ENCODE data around the gene SGCA.

SGCA gene

DNA sequence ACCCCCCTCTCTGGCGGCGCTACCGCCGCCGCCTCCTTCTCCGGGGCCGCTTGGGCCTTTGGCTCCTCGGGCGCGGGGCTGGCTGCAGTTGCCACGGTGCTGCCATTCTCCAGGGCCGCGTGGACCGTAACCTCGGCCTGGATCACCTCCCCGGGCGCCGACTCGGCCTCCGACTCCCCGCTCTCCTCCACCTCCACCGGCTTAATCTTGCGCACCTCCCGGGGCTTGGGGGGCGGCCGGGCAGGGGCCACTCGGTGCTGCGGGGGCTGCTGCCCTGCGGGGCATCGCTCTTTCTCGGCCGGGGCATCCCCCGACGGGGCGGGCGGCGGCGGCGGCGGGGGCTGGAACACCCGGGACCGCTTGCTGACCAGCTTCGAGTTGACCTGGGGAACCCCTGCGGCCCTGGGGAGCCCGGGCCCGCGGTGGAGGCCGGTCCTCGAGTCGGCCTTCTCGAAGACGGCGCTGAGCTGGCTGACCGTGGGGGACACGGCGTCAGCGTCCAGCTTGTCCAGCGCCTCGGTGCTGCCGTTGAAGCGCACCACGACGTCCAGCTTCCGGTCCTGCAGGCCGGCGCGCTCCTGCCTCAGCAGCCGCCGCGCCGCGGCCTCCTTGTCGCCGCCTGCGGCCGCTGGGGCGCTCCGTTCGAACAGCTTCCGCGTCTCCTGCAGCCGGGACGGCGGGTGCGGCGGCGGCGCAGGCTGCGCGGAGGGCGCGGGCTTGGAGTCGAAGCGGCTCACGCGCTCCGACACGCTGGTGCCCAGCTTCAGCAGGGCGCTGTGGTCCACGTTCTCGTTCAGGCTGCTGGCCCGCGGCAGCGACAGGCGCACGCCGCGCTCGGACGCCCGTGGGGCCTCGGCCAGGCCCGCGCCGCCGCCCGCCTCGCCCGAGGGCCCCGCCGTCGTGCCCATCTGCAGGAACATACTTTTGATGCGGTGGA is 16.1 kb upstream of the SGCA start:
- FAIRE-seq: no peak

DNA sequence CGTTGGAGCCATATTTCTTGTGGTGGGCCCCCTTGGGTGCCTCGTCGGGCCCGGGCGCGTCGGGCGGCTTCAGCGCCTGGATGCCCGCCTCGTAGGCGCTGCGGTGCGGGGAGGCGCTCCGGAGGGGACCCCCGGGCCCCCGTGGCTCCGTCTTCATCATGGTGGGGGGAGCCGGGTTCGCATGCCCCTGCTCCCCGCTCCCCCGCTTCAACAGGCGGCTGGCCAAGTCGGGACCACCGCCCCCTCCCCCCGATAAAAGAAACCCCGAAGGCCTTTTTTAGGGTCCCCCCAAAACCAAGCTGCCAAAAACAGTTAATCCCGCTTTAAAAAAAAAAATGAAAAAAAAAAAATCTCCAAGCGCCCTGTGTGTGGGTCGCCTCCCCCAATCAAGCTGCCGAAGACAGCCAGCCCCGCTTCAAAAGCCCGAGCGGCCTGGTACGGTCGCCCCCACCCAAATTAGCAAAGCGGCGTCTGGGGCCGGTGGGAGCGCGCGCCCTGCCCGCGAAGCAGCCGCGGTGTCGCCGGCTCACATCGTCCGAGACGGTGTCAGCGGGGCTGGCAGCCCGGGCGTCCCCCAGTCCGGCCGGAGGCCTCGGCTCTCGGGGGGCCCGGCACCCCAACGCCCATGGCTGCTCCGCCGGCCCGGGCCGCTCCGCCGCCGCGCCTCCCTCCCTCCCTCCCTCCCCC is 15.3 kb upstream of the SGCA start, which contains the start of gene PPP1R9B:
Gene PPP1R9B, minus strand, starts transcription at position 324 of the 687 bp plus-strand sequence. Its CDS starts 164 bp downstream, at position 160.
- FAIRE-seq: no peak

DNA sequence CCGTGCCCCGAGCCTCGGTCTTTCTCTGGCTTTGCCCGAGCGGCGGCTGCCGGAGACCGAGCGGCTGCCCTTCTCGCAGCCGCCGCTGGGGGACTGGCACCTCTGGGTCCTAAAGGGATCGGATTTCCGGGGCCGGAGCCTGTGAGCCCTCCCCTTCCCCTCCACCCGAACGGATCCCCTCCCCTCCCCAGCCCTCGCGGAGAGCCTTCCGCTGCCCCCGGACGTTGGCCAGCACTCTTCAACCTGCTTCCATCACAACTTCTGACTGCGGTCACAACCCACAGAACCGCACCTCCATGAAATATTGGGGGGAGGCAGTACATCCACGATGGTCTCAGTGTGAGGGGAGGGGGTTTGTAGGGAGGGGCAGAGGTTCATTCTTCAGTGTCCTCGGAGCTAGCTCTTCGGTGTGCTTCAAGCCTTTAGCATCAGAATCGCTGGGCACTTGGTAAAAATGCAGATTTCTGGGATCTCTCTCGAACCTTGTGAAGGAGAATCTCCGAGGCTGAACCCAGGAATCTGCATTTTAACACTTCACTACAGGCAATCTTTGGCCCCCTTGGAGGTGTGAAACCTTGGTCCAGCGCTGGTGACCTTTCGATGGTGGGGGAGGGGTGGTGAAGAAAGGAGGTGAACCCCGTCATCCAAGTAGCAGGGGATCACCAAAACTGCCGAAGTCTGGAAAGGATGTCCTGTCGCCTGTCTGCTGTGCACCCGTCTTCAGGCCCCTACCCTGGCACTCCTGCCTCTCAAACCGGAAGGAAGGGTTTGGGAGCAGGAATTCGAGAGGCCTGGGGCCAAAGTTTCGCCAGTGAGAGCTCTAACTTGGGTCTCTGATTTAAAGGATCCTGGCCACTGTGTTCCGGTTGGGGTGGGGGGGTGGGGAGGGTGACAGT is 14.5 kb upstream of the SGCA start:
- no peak for FAIRE-seq

DNA sequence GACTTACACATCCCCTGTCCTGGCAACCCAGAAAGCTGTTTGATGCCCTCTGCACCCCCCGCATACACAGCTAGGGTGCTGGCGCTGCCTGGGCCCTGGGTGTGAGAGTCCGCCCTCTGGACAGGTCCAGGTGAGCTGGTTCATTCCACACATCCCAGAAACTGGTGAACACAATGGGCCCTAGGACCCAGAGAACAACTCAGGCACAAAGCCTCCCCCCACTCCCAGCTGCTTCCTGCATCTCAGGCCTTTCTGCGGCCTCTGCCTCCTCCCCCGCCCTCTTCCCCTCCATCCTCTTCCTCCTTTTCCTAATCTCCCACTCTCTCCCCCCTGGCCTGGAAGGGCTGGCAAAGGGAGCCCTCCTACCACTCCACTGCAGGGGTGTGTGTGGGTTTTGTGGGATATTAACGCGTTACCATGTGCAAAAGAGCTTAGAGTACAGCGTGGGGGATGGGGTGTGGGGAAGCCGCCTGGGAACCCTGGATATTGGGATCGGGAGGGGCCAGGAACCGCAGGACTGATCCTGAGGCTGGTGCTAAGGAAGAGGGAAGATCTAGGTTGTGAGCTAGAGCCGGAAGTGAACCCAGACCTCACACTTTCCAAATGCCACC is 13.8 kb upstream of the SGCA start:
- no peak for FAIRE-seq

DNA sequence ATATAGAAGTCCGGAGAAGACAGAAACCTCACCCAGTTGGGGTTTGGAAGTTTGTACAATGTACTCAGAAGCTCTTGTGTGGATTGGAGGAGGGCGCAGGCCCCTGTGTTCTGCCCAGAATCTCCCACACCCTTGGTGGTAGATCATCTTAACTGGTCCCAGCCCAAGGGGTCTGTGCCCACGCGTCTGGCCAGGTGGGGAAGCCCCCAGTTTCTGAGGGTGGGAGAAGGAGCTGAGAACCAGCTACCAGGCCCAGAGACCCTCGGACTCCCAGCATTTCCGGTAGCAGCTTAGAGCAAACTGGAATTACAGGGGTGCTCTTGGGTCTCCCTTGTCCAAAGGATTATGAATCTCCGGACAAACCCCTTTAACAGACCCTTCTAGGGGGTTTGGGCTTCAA is 13.1 kb upstream of the SGCA start:
- FAIRE-seq: no peak

DNA sequence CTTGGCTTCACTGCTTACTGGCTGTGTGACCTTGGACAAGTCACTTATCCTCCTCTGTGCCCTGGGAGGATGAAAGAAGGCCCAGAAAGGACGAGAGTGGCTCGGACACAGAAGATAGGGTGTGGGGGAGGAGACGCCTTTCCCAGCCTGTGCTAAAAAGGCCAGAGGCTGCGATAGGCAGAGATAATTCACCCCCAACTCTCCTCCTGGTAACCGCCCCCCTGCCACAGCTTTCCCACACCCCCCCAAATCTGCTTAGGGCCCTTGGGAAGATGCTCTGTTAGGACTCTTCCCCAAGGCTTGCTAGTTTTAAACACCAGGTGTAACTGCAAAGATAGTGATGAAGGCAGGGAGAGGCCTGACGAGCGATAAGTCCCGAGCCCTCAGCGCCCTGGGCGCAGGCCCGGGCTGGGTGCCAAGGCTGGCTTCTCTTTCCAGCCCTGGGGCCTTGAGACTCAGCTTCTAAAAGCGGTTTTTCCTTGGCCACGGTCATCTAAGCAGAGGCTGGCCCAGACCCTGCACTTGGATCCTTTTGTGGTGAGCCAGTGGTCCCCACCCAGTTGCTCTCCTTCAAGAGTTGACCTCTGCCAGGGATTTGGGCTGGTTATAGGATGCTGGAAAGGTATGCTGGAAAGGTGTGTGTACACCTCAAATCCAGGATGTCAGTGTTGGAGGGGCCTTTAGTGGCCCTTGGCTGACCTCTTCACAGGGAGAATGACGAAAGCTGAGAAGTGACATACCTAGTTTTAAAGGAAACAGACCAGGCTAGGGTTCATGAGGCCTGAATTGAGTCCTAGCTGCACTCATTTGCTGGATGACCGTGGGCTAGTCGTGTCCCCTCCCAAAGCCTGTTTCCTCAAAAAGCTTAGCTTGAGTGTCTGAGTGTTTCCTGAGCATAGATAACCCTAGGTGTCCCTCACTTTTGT is 11.9 kb upstream of the SGCA start:
- FAIRE-seq: no peak

DNA sequence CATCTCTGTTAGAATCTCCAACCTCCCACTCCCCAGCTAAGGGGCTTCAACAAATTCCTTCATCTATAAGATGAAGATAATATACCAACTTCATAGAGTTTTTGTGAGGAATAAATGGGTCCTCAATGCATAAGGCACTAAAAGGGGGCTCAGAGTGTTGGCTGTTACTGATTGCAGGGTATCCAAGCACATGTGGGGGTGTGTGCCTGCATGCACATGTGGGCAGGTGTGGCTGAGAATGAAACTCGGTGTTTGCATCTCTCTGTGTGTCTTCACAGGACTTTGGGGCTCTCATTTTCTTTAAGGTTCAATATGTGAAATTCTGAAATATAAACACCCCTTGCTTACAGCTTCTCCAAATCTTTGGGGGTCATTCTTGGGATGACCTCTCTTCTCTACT is 11.2 kb upstream of the SGCA start:
- FAIRE-seq: no peak

DNA sequence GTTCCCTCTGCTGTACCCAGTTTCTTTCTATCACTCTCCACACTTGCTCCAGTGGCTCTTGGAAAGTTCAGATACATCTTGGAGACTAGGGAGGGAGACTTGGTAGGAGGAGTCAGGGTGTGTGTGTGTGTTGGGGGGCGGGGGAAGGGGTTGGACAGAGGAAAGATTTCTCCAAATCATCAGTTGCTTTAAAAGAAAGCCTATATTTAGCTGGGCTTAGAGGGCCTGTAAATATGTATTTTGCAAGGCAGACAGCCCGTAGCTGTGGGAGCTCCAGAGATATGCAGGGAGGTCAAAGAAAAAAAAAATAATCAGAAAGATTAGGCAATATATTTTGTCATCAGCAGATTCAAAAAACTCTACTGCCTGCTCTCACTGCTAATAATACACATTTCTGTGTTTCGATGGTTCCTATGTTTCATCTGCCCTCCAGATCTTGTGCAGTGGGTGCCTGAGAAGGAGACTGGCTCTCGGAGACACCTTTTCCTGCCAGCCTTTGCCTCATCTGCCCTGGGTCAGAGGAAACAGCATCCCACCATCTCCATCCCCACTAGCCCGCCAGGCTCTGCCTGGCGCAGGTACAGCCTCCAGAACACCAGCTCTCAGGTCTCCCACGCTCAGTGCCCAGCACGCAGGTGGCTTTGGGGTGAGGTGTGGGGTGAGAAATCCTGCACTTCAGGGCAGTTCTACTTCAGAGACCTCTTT is 10.5 kb upstream of the SGCA start:
- FAIRE-seq: no peak

DNA sequence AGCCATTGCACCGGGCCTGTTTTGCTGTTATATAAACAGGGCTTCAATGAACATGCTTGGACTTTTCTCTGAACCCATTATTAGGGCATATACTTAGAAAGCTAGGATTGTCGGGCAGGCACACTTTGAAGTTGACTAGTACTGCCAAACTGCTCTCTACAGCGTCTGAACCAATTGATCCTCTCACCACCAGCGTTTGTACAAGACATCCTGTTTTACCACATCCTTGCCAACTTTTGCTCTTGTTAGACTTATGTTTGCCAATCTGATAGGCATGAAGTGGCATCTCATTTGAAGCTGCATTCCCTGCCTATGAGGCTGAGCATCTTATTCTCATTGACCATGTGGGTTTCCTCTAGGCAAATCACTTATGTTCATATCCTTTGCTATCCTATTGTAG is 7.9 kb upstream of the SGCA start:
- FAIRE-seq: no peak

DNA sequence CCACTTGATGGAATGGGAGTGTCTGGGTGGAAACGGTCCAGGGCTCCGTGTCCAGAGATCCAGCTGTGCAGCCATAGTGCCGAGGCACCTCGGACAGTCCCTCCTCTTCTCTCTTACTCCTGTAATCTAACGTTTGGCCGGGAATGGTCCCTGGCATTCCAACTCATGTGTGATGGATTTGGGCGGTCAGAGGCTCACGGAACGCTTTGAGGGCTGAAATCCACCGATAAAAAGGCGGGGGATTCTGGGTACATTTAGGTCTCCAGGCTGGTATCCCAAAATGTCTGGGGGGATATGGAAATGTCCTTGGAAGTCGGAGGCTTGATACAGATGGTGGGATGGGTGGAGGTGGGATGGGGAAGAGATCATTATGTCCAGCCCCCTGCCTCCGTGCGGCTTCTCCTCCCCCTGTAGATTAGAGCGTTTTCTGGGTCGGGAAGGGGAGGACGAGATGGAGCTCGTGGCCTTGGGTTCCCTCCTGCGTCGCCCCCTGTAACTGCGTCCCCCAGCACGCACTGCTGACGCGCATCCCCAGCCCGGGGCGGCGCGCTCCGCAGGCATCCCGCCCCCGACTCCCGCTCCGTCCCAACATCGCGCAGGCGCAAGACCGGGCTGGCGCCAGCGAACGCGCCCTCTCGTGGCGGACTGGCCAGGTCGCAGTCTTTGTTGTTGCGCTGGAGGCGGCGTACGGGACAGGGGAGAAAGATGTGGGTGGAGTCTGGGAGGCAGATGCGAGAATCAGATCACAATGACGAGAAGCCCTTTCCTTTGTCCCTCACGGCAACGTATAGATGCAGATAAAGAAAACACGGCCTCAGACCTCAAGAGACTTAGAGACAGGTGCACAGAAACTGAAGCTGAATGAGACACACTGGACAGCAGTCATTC is 4.5 kb upstream of the SGCA start:
- FAIRE-seq: no peak

DNA sequence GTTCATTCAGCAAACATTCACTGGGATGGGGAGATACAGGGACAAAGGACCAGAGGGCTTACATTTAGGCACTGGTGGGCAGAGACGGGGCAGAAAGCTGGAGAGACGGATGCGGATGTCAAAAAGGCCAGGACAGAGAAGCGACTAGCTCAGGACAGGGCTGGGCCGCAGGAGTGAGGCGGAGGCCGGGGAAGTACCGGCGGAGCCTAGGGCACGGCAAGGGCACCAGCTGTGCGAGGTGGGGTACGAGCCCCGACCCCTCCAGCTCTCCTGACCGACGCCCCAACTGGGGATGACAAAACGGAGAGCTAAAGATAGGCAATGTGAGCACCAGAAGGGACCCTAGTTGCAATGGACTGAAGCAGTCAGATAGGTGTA is 3.9 kb upstream of the SGCA start:
- FAIRE-seq: no peak

DNA sequence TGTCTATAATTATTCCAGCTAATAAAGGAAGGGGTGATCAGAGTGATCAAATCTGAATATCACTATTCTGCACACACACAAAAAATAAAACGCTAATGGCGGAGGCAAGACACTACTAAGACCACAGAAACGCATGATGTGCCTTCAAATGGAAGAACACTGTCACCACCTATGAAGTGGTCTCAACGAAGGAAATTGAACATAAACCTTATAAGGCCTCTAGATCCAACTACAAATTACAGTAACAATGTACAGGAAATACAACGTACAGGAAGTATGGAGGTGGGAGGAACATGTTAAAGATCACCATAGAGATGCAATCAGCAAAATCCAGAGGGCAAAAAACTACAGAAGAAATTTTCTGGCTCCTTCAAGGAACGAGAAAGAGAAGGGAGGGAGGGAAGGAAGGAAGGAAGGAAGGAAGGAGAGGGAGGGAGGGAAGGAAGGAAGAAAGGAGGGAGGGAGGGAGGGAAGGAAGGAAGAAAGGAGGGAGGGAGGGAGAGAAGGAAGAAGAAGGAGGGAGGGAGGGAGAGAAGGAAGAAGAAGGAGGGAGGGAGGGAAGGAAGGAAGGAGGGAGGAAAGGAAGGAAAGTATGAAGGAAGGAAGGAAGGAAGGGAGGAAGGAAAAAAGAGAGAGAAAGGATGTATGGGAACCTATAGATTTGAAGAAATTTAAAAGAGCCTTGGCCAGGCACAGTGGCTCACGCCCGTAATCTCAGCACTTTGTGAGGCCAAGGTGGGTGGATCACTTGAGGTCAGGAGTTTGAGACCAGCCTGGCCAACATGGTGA is 3.1 kb upstream of the SGCA start:
- FAIRE-seq: no peak

DNA sequence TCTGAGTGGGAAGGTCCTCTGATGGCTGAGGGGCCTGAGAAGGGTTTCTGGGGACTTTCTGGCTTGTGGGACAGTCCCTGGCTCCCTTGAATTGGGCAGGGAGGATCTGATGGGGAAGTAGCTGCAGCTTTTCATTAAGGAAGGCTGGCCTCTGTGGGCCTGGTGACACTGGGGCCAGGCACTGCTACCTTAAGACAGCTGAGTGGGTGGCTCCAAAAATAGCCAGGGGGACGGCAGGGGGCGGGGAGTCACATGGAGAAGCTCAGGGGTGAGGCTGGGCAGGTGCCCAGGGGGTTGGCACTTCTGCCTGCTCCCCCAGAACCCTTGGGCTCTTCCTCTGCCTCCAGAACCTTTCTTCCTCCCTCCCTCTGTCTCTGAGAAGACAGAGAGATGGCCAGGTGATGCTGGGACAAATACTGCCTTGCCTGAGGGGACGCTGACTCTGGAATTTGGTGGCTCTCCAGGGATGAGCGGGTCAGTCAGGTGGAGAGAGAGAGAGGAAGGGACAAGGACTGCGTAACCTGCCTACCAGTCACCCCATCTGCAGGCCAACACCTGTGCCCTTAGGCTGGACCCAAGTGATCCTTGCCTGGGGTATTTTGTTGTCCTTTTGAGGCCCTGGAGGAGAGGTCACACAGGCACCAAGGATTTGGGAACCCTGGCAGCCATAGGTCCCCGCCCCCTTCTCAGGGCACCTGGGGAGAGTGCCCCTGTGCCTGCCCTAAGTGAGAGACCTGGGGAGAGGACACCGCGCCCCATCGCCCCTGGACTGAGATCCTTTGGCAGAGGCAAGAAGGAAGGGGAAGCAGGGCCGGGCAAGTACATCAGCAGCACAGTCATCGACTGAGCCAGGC is 1.7 kb upstream of the SGCA start:
- FAIRE-seq: no peak

DNA sequence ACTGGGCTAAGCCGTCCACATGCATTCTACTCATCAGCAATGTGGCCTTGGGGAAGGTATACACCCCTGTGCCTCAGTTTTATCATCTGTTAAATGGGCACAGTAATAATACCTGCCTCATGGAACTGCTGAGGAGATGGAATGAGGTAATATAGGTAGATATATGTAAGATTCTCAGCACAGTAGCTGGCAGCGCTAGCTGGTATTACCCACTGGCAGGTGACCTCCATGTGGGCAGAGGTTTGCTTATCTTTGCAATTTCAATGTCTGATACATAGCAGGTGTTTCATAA is 1.2 kb upstream of the SGCA start:
- no peak for FAIRE-seq

DNA sequence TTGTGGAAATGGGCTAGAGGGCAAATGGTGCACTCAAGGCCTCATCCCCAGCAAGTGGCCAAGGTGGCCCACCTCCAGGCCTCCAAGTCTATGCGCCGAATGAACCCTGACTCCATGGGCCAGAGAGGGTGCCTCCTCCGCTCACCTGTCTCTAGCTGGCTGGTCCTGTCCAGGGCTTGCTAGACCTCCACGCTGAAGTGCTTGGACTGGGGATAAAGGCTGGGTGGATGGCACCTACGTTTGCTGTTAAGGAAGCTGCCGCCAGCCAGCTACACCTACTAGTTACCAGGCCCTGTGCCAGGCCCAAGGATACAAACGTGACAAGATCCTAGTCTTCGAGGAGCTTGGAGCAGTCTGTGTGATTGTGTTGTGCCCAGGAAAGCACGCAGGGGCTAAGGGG is 739 bp upstream of the SGCA start:
- no peak for FAIRE-seq

DNA sequence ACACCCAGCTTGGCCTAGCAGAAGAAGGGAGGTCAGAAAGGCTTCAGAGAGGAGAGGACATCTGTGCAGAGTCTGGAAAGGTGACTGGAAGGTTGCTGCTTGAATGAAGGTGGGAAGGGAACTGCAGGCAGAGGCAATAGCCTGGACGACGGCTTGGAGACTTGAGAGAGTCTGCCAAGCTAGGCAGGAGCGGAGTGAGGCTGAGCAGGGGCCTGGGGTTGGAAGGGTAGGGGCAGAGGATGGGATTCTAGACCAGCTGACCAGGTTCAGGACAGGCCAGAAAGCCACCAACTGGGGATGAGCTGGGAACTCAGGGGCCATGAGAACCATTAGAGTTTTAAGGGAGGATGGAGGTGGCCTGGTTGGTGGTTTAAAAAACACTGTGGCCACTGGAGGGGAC is 339 bp upstream of the SGCA start:
- FAIRE-seq: no peak

DNA sequence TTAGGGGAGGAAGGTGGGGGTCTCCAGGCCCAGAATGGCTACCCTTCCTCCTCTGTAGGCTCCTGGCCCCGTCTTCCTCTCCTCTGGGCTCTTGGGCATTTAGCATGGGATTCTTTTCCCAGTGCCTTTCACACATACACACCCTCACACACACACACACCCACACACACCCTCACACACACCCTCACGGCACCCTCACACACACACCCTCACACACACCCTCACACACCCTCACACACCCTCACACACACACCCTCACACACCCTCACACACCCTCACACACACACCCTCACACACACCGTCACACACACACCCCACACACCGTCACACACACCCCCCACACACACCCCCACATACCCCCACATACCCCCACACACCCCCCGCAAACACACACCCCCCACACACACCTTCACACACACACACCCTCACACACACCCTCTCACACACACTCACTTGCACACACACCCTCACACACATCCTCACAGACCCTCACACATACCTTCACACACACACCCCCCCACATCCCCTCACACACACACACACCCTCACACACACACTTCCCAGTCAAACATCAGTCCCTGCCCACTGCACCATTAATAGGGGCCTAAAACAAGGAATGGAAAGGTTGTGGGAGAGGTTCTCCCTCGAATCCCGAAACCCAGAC is 845 bp downstream of the SGCA start:
- FAIRE-seq: no peak

DNA sequence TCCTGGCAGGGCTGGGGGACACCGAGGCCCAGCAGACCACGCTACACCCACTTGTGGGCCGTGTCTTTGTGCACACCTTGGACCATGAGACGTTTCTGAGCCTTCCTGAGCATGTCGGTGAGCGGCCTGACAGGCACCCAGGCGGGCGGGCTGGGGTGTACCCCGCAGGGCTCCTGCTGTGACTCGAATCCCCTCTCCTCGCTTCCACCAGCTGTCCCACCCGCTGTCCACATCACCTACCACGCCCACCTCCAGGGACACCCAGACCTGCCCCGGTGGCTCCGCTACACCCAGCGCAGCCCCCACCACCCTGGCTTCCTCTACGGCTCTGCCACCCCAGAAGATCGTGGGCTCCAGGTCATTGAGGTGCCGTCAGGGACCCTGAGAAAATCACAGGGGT is 1.6 kb downstream of the SGCA start:
- no peak for FAIRE-seq

Data from colon (tissue), 2 donors.